ENCODE measurements around the gene ADCY5.

The ADCY5 gene

GRCh38 chr3:123328851-123329635 lies 119.8 kb downstream of the ADCY5 start:
- TF ChIP-seq, protein P1, sequence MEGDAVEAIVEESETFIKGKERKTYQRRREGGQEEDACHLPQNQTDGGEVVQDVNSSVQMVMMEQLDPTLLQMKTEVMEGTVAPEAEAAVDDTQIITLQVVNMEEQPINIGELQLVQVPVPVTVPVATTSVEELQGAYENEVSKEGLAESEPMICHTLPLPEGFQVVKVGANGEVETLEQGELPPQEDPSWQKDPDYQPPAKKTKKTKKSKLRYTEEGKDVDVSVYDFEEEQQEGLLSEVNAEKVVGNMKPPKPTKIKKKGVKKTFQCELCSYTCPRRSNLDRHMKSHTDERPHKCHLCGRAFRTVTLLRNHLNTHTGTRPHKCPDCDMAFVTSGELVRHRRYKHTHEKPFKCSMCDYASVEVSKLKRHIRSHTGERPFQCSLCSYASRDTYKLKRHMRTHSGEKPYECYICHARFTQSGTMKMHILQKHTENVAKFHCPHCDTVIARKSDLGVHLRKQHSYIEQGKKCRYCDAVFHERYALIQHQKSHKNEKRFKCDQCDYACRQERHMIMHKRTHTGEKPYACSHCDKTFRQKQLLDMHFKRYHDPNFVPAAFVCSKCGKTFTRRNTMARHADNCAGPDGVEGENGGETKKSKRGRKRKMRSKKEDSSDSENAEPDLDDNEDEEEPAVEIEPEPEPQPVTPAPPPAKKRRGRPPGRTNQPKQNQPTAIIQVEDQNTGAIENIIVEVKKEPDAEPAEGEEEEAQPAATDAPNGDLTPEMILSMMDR (IDR thresholded peaks at IDR 0.05; ENCODE audit: low read depth, low read length) = peak; percentile 95
- no peak overlapping the region for H3K4me3 ChIP-seq (ENCODE audit: low read depth, low read length)

GRCh38 chr3:123327956-123328850 lies 120.7 kb downstream of the ADCY5 start:
- TF ChIP-seq, protein P1 (IDR thresholded peaks at IDR 0.05; ENCODE audit: low read depth, low read length) = no peak
- no peak overlapping the region for H3K4me3 ChIP-seq (ENCODE audit: low read depth, low read length)

DNA sequence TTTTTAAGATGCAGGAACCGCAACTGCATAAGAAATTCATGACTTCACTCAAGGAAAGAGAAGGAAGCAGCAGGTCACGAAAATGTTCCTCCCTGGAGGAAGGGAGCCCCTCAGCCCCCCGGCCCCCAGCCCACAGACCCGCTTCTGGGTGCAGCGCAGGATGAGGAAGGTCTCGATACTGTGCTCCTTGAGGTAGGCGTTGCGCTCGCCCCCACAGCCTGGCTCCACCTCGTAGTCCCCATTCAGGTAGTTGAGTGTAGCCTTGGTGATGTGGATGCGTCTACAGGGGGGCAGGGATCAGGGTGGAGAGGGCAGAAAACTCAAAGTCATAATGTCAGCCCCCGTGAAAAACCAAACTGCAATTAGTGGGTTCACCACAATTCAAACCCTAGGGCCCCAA lies 121.4 kb downstream of the ADCY5 start:
- H3K4me3 ChIP-seq (ENCODE audit: low read depth, low read length) = no peak overlapping the region
- TF ChIP-seq, protein P1 (IDR thresholded peaks at IDR 0.05; ENCODE audit: low read depth, low read length) = no peak

GRCh38 chr3:123326531-123326930 lies 122.4 kb downstream of the ADCY5 start:
- H3K4me3 ChIP-seq (ENCODE audit: low read depth, low read length) = no peak overlapping the region
- TF ChIP-seq, protein P1 (IDR thresholded peaks at IDR 0.05; ENCODE audit: low read depth, low read length) = no peak

- TF ChIP-seq, protein P1 (IDR thresholded peaks at IDR 0.05; ENCODE audit: low read depth, low read length) = no peak
- no peak overlapping the region for H3K4me3 ChIP-seq (ENCODE audit: low read depth, low read length)
These were observed 123.1 kb downstream of the ADCY5 start for GRCh38 chr3:123325766-123326256.

DNA sequence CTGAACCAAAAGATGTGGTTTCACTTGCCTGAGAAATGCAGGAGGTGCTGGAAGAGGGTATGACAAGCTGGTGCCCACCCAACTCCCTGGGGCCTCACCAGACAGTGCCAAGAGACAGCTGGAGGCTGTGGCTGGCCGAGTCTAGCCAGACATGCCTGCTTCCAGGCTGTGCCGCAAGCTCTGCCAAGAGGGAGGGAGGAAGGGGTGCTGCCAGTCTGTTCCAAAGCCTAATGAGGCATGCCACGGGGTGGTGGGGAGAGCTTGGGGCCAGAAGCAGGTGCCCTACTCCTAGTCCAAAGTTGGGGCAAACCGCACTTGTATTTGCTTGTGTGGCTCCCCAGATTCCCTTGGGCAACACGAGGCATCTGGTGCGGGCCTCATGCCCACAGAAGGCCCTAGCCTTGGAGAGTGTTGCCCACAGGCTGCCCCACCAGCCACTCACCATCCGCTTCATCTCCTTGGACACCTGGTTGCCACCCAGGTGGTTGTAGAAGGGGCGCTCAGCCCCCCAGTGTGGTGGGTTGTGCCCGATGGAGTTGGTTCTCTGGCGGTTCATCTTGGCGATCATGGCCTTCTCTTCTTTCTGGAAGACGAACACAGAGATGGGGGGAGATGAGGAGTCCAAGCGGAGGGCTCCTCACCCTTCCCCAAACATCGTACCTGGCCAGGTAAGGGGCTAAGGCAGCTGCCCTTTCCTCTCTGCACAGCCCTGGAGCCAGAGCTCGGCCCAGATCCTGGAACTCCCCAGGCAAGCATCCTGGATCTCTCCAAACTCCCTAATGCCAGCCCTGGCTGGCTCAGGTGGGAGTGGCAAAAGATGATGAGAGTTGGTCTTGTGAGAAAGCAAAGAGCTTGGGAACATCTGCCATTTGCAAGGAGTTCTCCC lies 123.8 kb downstream of the ADCY5 start:
- H3K4me3 ChIP-seq (ENCODE audit: low read depth, low read length) = no peak overlapping the region
- TF ChIP-seq, protein P1 (IDR thresholded peaks at IDR 0.05; ENCODE audit: low read depth, low read length) = no peak
